Measurements from ENCODE around the gene FRMD4A. TPM values are rescaled to one million over a fixed set of nuclear protein-coding genes. Genes with fewer than 3 reads are reported as not detected.
"Not testable (repeated sequence)": the region's sequence is repeated elsewhere in the genome, so short reads cannot be mapped to it uniquely, and the experiment has no call there.

Gene FRMD4A
- total and polyA plus RNA-seq, 8 donors, result 6.9 to 25.3 (median 11.3) TPM

- Histone ChIP-seq H3K27ac (peak overlapping the region in 4 of 5 donors; percentile 34 to 76 (median 56)), H3K9me3 (no peaks in the 10 kb centered on the region), H3K27me3 (no peaks in the 10 kb centered on the region), H3K36me3 (peaks cover 0 to 8% (median 3%) of the 10 kb centered on the region in 4 donors), H3K4me1 (peaks cover 7 to 30% (median 18%) of the 10 kb centered on the region in 4 donors), H3K4me3 (no peak overlapping the region)
- DNase-seq, result peak in 1 of 2 donors; percentile 82
- TF ChIP-seq, protein P1, sequence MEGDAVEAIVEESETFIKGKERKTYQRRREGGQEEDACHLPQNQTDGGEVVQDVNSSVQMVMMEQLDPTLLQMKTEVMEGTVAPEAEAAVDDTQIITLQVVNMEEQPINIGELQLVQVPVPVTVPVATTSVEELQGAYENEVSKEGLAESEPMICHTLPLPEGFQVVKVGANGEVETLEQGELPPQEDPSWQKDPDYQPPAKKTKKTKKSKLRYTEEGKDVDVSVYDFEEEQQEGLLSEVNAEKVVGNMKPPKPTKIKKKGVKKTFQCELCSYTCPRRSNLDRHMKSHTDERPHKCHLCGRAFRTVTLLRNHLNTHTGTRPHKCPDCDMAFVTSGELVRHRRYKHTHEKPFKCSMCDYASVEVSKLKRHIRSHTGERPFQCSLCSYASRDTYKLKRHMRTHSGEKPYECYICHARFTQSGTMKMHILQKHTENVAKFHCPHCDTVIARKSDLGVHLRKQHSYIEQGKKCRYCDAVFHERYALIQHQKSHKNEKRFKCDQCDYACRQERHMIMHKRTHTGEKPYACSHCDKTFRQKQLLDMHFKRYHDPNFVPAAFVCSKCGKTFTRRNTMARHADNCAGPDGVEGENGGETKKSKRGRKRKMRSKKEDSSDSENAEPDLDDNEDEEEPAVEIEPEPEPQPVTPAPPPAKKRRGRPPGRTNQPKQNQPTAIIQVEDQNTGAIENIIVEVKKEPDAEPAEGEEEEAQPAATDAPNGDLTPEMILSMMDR (IDR thresholded peaks at IDR 0.05), result no peak
- no peak for TF ChIP-seq EP300 (IDR thresholded peaks at IDR 0.05)
- TF ChIP-seq POLR2A (IDR thresholded peaks at IDR 0.05), result no peak
- no peak for TF ChIP-seq POLR2AphosphoS5 (IDR thresholded peaks at IDR 0.05)
- 40 to 55% (median 42%) methylated on average over 11 of the region's 11 CpGs for WGBS, 5 donors
- intact Hi-C loops (cut with DNase I; ENCODE audit: low total_unique reads), result loop anchor here (5.0 kb wide), 2 partner anchors 305 to 690 kb away; no protein-coding TSS in a partner anchor
Observed at GRCh38 chr10:13787015-13787421, 543.7 kb downstream of the FRMD4A start.

- no peak overlapping the region for H3K27ac ChIP-seq
- no peaks in the 10 kb centered on the region for H3K36me3 ChIP-seq
- H3K27me3 ChIP-seq, result no peaks in the 10 kb centered on the region
- no peaks in the 10 kb centered on the region for H3K9me3 ChIP-seq
- TF ChIP-seq, protein P1 (IDR thresholded peaks at IDR 0.05), result no peak
- no peak for TF ChIP-seq POLR2AphosphoS5 (IDR thresholded peaks at IDR 0.05)
- no peak for TF ChIP-seq EP300 (IDR thresholded peaks at IDR 0.05)
- TF ChIP-seq POLR2A (IDR thresholded peaks at IDR 0.05), result no peak
- peaks cover 7 to 27% (median 17%) of the 10 kb centered on the region in 4 donors for H3K4me1 ChIP-seq
- intact Hi-C loops (cut with DNase I; ENCODE audit: low total_unique reads), result no loop called here
- WGBS, 5 donors, result 51 to 87% (median 65%) methylated on average over 2 of the region's 2 CpGs
- H3K4me3 ChIP-seq, result no peak overlapping the region
- no peak for DNase-seq
Observed at GRCh38 chr10:13784067-13784466, 546.7 kb downstream of the FRMD4A start.

DNA sequence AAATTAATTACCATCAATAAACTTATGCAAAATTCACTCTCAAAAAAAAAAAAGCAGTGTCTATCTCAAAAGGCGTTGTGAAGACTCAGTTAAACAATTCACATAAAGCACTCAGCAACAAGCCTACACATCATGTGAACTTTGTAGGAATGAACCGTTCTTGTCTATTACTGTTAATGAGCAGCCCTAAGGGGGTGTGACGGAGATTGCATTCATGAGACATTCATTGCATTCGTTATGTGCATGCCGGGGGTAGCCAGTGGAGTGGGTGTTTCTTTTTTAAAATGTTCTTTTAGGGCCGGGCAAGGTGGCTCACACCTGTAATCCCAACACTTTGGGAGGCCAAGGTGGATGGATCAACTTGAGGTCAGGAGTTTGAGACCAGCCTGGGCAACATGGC is 551.0 kb downstream of the FRMD4A start:
- Histone ChIP-seq H3K4me1 (peaks cover 0 to 7% (median 0%) of the 10 kb centered on the region in 4 donors), H3K4me3 (no peak overlapping the region), H3K27me3 (no peaks in the 10 kb centered on the region), H3K9me3 (no peaks in the 10 kb centered on the region), H3K36me3 (no peaks in the 10 kb centered on the region), H3K27ac (no peak overlapping the region)
- DNase-seq, result no peak
- 67 to 91% (median 80%) methylated on average over 6 of the region's 6 CpGs for WGBS, 5 donors
- intact Hi-C loops (cut with DNase I; ENCODE audit: low total_unique reads), result loop anchor here (5.0 kb wide), 1 partner anchor 117 kb away; no protein-coding TSS in a partner anchor
- TF ChIP-seq, protein P1 (IDR thresholded peaks at IDR 0.05), result no peak
- TF ChIP-seq POLR2AphosphoS5 (IDR thresholded peaks at IDR 0.05) (no peak), POLR2A (IDR thresholded peaks at IDR 0.05) (no peak), EP300 (IDR thresholded peaks at IDR 0.05) (no peak)

- not testable (repeated sequence) for H3K9me3 ChIP-seq, H3K4me1 ChIP-seq, H3K27ac ChIP-seq, H3K27me3 ChIP-seq, H3K36me3 ChIP-seq, H3K4me3 ChIP-seq, DNase-seq
- intact Hi-C loops (cut with DNase I; ENCODE audit: low total_unique reads), result loop anchor here (5.0 kb wide), 1 partner anchor 116 kb away; no protein-coding TSS in a partner anchor
- 93 to 98% (median 93%) methylated on average over 4 of the region's 4 CpGs for WGBS, 5 donors
Observed at GRCh38 chr10:13778693-13778960, 552.1 kb downstream of the FRMD4A start.

DNA sequence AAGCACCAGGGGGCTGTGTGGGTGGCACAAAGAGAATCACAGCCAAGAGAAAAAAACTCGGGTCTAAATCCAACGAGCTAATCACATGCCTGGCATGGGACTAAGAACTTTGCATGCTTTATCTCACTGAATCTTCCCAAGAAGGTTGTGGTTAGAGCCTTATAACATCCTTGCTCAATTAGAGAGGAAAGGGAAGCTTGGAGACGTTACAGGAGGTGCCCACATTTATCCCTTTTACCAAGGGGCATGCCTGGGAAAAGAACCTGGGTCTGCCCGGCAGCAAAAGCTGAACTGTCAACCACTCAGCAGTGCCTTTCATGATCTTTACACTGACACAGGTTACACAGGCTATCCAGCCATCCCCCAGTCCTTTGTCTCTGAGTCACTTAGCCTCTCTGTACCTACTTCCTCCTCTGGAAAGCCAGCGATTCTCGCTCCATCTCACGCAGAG is 553.8 kb downstream of the FRMD4A start:
- H3K27ac ChIP-seq, result no peak overlapping the region
- no peaks in the 10 kb centered on the region for H3K9me3 ChIP-seq
- TF ChIP-seq POLR2A (IDR thresholded peaks at IDR 0.05) (no peak), EP300 (IDR thresholded peaks at IDR 0.05) (no peak), POLR2AphosphoS5 (IDR thresholded peaks at IDR 0.05) (no peak)
- TF ChIP-seq, protein P1 (IDR thresholded peaks at IDR 0.05), result no peak
- DNase-seq, result no peak
- H3K4me1 ChIP-seq, result peaks cover 0 to 7% (median 0%) of the 10 kb centered on the region in 4 donors
- H3K4me3 ChIP-seq, result no peak overlapping the region
- H3K27me3 ChIP-seq, result no peaks in the 10 kb centered on the region
- whole genome bisulfite sequencing, 5 donors, result 42 to 47% (median 46%) methylated on average over 7 of the region's 7 CpGs
- intact Hi-C loops (cut with DNase I; ENCODE audit: low total_unique reads), result loop anchor here (5.0 kb wide), 1 partner anchor 115 kb away; no protein-coding TSS in a partner anchor
- no peaks in the 10 kb centered on the region for H3K36me3 ChIP-seq

All from stomach (tissue), 9 donors.